GM13977 (cell line): ENCODE data around the gene FAM107B.

Experiments
- DNase-seq: peaks from one replicate; pipeline ENCODE4 v3.0.0; 2012; ENCODE audit warnings: low spot score
- CTCF ChIP-seq: IDR thresholded peaks from 2 replicates; pipeline ENCODE4 v1.5.1; 2012; ENCODE audit warnings: mild to moderate bottlenecking, control low read depth; ENCODE audit not compliant: insufficient read depth; ENCODE audit errors: extremely low read depth, missing control alignments
- in situ Hi-C: fragments of 300-500 bp; cut with MboI; formaldehyde crosslinking; loops from one replicate; pipeline ENCODE4 v1.12.0; 2022; ENCODE audit warnings: low sequenced_read_pairs, low pct_unique_long_range_greater_than_20kb, mixed read lengths, inconsistent platforms; ENCODE audit not compliant: unreplicated experiment

The FAM107B gene

GRCh38 chr10:14617852-14618251, 156.8 kb downstream of the FAM107B start:
- no peak for DNase-seq
- no peak for TF ChIP-seq CTCF
- in situ Hi-C loops, result no loop called here

- no peak for DNase-seq
- in situ Hi-C loops, result no loop called here
- no peak for TF ChIP-seq CTCF
These were observed 157.6 kb downstream of the FAM107B start for GRCh38 chr10:14616955-14617730.

- DNase-seq, result no peak
- in situ Hi-C loops, result no loop called here
- no peak for TF ChIP-seq CTCF
These were observed 158.2 kb downstream of the FAM107B start for GRCh38 chr10:14616465-14616864.

- in situ Hi-C loops, result no loop called here
- no peak for DNase-seq
- TF ChIP-seq CTCF, result no peak
These were observed 161.1 kb downstream of the FAM107B start for GRCh38 chr10:14613588-14613920.

- in situ Hi-C loops, result no loop called here
- DNase-seq, result no peak
- no peak for TF ChIP-seq CTCF
These were observed 161.7 kb downstream of the FAM107B start for GRCh38 chr10:14612873-14613587.

- in situ Hi-C loops, result no loop called here
These were observed 162.6 kb downstream of the FAM107B start for GRCh38 chr10:14611968-14612693.

More at GRCh38 chr10:14611968-14612693, 162.6 kb downstream of the FAM107B start:
- no peak for TF ChIP-seq CTCF
- no peak for DNase-seq
